PC-9 (cell line): ENCODE data around the gene DUS2. TPM values are rescaled to one million over a fixed set of nuclear protein-coding genes. Genes with fewer than 3 reads are reported as not detected.

Experiments used
- BruUV-seq: library from RNA; stranded (reverse); fragments of 400-500 nt; replicated peaks from 2 replicates; lab custom pipeline; 2021; lab: Mats Ljungman, UMichigan
- CTCF ChIA-PET: fragments of 300-600 bp; sonication (Branson Sonifier 250); formaldehyde crosslinking; loops from one replicate; lab custom pipeline; 2022; ENCODE audit warnings: antibody characterized with exemption; lab: Charles Lee
- POLR2A ChIA-PET: fragments of 300-600 bp; sonication (Branson Sonifier 250); formaldehyde crosslinking; loops from one replicate; lab custom pipeline; 2022; ENCODE audit warnings: antibody characterized with exemption; ENCODE audit not compliant: unreplicated experiment; lab: Charles Lee
- DNase-seq, 2 experiments: peaks; one replicate each; pipeline versions ENCODE4 v3.0.0 to v3.0.0-alpha.2; 2015 to 2022; ENCODE audit warnings: mixed read lengths in 1 of 2
- H2AFZ ChIP-seq: fragments of 200-600 bp; sonication (generic); 2 replicates; pipeline ENCODE4 v1.8.1; 2017; ENCODE audit warnings: antibody characterized with exemption
- H3F3A ChIP-seq: fragments of 200-600 bp; sonication (generic); 2 replicates; pipeline ENCODE4 v1.8.1; 2017; ENCODE audit warnings: antibody characterized with exemption, mild to moderate bottlenecking, low read depth; ENCODE audit not compliant: insufficient read depth
- H3K27ac ChIP-seq: fragments of 200-600 bp; sonication (generic); 2 replicates; pipeline ENCODE4 v1.6.1; 2016; ENCODE audit warnings: mixed run types
- H3K27me3 ChIP-seq: fragments of 200-600 bp; sonication (generic); 2 replicates; pipeline ENCODE4 v1.6.1; 2016; ENCODE audit warnings: low read depth, mixed run types; ENCODE audit not compliant: insufficient read depth
- H3K36me3 ChIP-seq: fragments of 200-600 bp; sonication (generic); 2 replicates; pipeline ENCODE4 v1.6.1; 2016; ENCODE audit warnings: low read depth, mixed run types
- H3K4me1 ChIP-seq: fragments of 200-600 bp; sonication (generic); replicated peaks from 2 replicates; pipeline ENCODE4 v1.6.1; 2016; ENCODE audit warnings: mixed run types; ENCODE audit not compliant: insufficient read depth
- H3K4me2 ChIP-seq: fragments of 200-600 bp; sonication (generic); 2 replicates; pipeline ENCODE4 v1.6.1; 2017; ENCODE audit warnings: mixed run types
- H3K4me3 ChIP-seq: fragments of 200-600 bp; sonication (generic); 2 replicates; pipeline ENCODE4 v1.6.1; 2016; ENCODE audit warnings: mixed run types
- H3K79me2 ChIP-seq: fragments of 200-600 bp; sonication (generic); 2 replicates; pipeline ENCODE4 v1.6.1; 2017; ENCODE audit warnings: low read depth, mixed run types
- H3K9me2 ChIP-seq: fragments of 200-600 bp; sonication (generic); 2 replicates; pipeline ENCODE4 v1.8.1; 2017; ENCODE audit warnings: mild to moderate bottlenecking; ENCODE audit not compliant: insufficient read depth
- H3K9me3 ChIP-seq: fragments of 200-600 bp; sonication (generic); 2 replicates; pipeline ENCODE4 v1.8.1; 2016; ENCODE audit warnings: low read depth; ENCODE audit not compliant: insufficient read depth
- H4K20me1 ChIP-seq: fragments of 200-600 bp; sonication (generic); 2 replicates; pipeline ENCODE4 v1.8.1; 2017; ENCODE audit not compliant: insufficient read depth
- EZH2 ChIP-seq: fragments of 200-600 bp; sonication (generic); IDR thresholded peaks from 2 replicates; pipeline ENCODE4 v1.8.0; 2017; ENCODE audit warnings: antibody characterized with exemption, low read depth
- intact Hi-C: fragments of 100-400 bp; cut with micrococcal nuclease; formaldehyde crosslinking; loops from one replicate; pipeline ENCODE4 v1.10.0; 2022; ENCODE audit not compliant: unreplicated experiment
- total RNA-seq: library from RNA; stranded (reverse); gene quantifications from 2 replicates; pipeline ENCODE4 v1.2.3, GENCODE V29; 2021
- TF ChIP-seq, protein P1 (sequence below): fragments of 200-600 bp; sonication (generic); conservative IDR thresholded peaks from 2 replicates; pipeline ENCODE4 v1.6.1; 2017; ENCODE audit warnings: mixed run types, antibody characterized with exemption, mild to moderate bottlenecking, moderate library complexity

Gene DUS2
- total RNA-seq, 1 experiment from 2014 or later = 29.7 TPM

DNA sequence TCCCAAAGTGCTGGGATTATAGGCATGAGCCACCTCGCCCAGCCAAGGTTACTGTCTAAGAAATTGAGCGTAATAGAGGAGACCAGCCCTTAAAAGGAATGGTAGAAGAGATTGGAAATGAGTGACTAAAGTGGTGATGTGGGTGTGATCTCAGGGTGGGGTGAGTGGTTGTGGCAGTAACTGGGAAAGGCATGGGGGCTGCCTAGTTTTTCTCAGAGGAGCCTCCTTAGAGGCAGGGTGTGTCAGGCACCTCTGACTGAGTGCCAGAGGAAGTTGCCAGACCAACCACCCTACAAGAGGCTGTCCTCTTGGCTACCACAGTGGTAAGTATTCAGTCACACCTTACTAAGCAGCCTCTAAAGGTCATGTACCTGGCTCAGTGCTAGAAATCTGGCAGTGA, 8.9 kb downstream of the DUS2 start:
- Histone ChIP-seq H3K4me2 (peak overlapping the region; percentile 38; the same call in 1 of the 2 replicates), H3K79me2 (no peaks in the 10 kb centered on the region), H3K27me3 (no peaks in the 10 kb centered on the region), H2AFZ (no peak overlapping the region), H3K9me3 (no peaks in the 10 kb centered on the region), H3K4me1 (peaks cover 15% of the 10 kb centered on the region), H3K9me2 (no peaks in the 10 kb centered on the region), H3K4me3 (no peak overlapping the region), H4K20me1 (no peaks in the 10 kb centered on the region), H3K27ac (peak overlapping the region; percentile 59), H3F3A (peaks cover 10% of the 10 kb centered on the region; the same call in 1 of the 2 replicates), H3K36me3 (no peaks in the 10 kb centered on the region)
- TF ChIP-seq, protein P1, sequence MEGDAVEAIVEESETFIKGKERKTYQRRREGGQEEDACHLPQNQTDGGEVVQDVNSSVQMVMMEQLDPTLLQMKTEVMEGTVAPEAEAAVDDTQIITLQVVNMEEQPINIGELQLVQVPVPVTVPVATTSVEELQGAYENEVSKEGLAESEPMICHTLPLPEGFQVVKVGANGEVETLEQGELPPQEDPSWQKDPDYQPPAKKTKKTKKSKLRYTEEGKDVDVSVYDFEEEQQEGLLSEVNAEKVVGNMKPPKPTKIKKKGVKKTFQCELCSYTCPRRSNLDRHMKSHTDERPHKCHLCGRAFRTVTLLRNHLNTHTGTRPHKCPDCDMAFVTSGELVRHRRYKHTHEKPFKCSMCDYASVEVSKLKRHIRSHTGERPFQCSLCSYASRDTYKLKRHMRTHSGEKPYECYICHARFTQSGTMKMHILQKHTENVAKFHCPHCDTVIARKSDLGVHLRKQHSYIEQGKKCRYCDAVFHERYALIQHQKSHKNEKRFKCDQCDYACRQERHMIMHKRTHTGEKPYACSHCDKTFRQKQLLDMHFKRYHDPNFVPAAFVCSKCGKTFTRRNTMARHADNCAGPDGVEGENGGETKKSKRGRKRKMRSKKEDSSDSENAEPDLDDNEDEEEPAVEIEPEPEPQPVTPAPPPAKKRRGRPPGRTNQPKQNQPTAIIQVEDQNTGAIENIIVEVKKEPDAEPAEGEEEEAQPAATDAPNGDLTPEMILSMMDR = no peak
- no peak for TF ChIP-seq EZH2
- intact Hi-C loops = loop anchor here (2.0 kb wide), 1 partner anchor 39 kb away; no protein-coding TSS in a partner anchor
- ChIA-PET POLR2A (interaction anchor here (0.6 to 0.7 kb wide), 2 partner anchors 8 to 16 kb away, joined by 3 to 23 read pairs; no protein-coding TSS in a partner anchor), CTCF (no interaction called here)
- no TSS peak for BruUV-seq
- DNase-seq = peak; percentile 76 to 80

DNA sequence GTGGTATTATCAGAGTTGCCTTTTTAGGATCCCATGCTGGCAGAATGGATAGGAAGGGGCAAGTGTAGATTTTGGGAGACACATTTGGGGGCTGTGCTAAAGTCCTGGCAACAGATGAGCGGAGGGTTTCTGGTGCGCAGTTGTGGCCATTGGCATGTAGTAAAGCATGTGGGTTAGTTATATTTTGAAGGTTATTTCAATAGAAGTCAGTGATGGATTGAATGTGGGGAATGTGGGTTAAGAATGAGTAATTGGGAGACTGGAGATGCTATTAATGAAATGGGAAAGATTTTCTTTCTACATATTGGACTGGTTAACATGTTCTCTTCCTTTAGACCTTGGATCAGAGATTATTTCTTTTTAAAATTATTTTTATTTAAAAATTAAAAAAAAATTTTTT, 10.0 kb downstream of the DUS2 start:
- Histone ChIP-seq H3K4me1 (peaks cover 15% of the 10 kb centered on the region), H3K79me2 (no peaks in the 10 kb centered on the region), H4K20me1 (no peaks in the 10 kb centered on the region), H3K36me3 (no peaks in the 10 kb centered on the region), H3K27ac (no peak overlapping the region), H3K4me3 (no peak overlapping the region), H3K4me2 (no peak overlapping the region), H3F3A (peaks cover 10% of the 10 kb centered on the region; the same call in 1 of the 2 replicates), H3K27me3 (no peaks in the 10 kb centered on the region), H3K9me3 (no peaks in the 10 kb centered on the region), H2AFZ (no peak overlapping the region), H3K9me2 (no peaks in the 10 kb centered on the region)
- DNase-seq = no peak
- TF ChIP-seq, protein P1 = no peak
- no peak for TF ChIP-seq EZH2
- intact Hi-C loops = loop anchor here (2.0 kb wide), 1 partner anchor 40 kb away; no protein-coding TSS in a partner anchor
- CTCF ChIA-PET = interaction anchor here (0.6 to 0.8 kb wide), 3 partner anchors 7 to 493 kb away, joined by 3 to 4 read pairs (median 3); no protein-coding TSS in a partner anchor
- no TSS peak for BruUV-seq
- POLR2A ChIA-PET = interaction anchor here (0.6 kb wide), 1 partner anchor 1590 kb away, joined by 6 read pairs; no protein-coding TSS in a partner anchor

DNA sequence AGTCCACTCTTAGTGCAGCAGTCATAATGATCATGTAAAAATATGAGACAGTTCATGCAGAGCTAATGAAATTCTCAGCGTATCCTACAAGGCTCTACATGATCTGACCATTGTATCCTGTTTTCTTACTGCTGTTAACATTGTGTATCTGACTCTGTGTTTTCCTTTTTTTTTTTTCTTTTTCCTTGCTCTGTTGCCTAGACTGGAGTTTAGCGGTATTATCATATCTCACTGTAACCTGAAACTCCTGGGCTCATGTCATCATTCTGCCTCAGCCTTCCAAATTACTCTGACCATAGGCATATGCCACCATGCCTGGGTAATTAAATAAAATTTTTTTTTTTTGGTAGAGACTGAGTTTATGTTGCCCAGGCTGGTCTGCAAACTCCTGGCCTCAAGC, 12.1 kb downstream of the DUS2 start:
- Histone ChIP-seq H3F3A (peaks cover 7% of the 10 kb centered on the region), H3K27ac (no peak overlapping the region), H4K20me1 (no peaks in the 10 kb centered on the region), H3K79me2 (no peaks in the 10 kb centered on the region), H3K9me2 (no peaks in the 10 kb centered on the region), H3K4me2 (no peak overlapping the region), H3K27me3 (no peaks in the 10 kb centered on the region), H3K4me1 (peaks cover 15% of the 10 kb centered on the region), H3K36me3 (no peaks in the 10 kb centered on the region), H2AFZ (no peak overlapping the region), H3K4me3 (no peak overlapping the region), H3K9me3 (no peaks in the 10 kb centered on the region)
- ChIA-PET CTCF (no interaction called here), POLR2A (interaction anchor here (0.5 kb wide), 1 partner anchor 48 kb away, joined by 4 read pairs; no protein-coding TSS in a partner anchor)
- no peak for DNase-seq
- intact Hi-C loops = no loop called here
- BruUV-seq = no TSS peak
- TF ChIP-seq, protein P1 = no peak
- TF ChIP-seq EZH2 = no peak
